ENCODE data around the gene AGBL1.

GRCh38 chr15:86125775-86126174 is 46.1 kb downstream of the AGBL1 start:
- TF ChIP-seq CTCF (IDR thresholded peaks at IDR 0.05), result no peak
- no peak for TF ChIP-seq EZH2 (IDR thresholded peaks at IDR 0.05)

All from neural progenitor cell (in vitro differentiated cells).